ENCODE data around the gene PEPD. TPM values are rescaled to one million over a fixed set of nuclear protein-coding genes. Genes with fewer than 3 reads are reported as not detected.

The PEPD gene
- total RNA-seq, 4 donors from 2014 or later: 40.1 to 61.4 (median 53.4) TPM

GRCh38 chr19:33524024-33524664 lies 2.6 kb upstream of the PEPD start:
- intact Hi-C loops (cut with DNase I): no loop called here
- peaks cover 0 to 17% (median 0%) of the 10 kb centered on the region in 4 donors for H3K27me3 ChIP-seq
- TF ChIP-seq, protein P1, sequence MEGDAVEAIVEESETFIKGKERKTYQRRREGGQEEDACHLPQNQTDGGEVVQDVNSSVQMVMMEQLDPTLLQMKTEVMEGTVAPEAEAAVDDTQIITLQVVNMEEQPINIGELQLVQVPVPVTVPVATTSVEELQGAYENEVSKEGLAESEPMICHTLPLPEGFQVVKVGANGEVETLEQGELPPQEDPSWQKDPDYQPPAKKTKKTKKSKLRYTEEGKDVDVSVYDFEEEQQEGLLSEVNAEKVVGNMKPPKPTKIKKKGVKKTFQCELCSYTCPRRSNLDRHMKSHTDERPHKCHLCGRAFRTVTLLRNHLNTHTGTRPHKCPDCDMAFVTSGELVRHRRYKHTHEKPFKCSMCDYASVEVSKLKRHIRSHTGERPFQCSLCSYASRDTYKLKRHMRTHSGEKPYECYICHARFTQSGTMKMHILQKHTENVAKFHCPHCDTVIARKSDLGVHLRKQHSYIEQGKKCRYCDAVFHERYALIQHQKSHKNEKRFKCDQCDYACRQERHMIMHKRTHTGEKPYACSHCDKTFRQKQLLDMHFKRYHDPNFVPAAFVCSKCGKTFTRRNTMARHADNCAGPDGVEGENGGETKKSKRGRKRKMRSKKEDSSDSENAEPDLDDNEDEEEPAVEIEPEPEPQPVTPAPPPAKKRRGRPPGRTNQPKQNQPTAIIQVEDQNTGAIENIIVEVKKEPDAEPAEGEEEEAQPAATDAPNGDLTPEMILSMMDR (IDR thresholded peaks at IDR 0.05): no peak
- no peak for TF ChIP-seq POLR2A (IDR thresholded peaks at IDR 0.05)
- H3K27ac ChIP-seq: no peak overlapping the region
- DNase-seq: no peak
- no peaks in the 10 kb centered on the region for H3K36me3 ChIP-seq
- no peaks in the 10 kb centered on the region for H3K9me3 ChIP-seq
- H3K4me1 ChIP-seq: peaks cover 7 to 33% (median 14%) of the 10 kb centered on the region in 3 donors
- no peak overlapping the region for H3K4me3 ChIP-seq
- 58% methylated on average over 11 of the region's 17 CpGs; no CpG with 5 or more reads in 1 of the 2 donors for WGBS, 2 donors

GRCh38 chr19:33523167-33523566 lies 1.6 kb upstream of the PEPD start:
- H3K27ac ChIP-seq: no peak overlapping the region
- no peak for DNase-seq
- no peaks in the 10 kb centered on the region for H3K36me3 ChIP-seq
- H3K4me1 ChIP-seq: peaks cover 7 to 41% (median 14%) of the 10 kb centered on the region in 3 donors
- no peaks in the 10 kb centered on the region for H3K9me3 ChIP-seq
- WGBS, 2 donors: 50% methylated on average over 2 of the region's 2 CpGs; no CpG with 5 or more reads in 1 of the 2 donors
- intact Hi-C loops (cut with DNase I): no loop called here
- H3K27me3 ChIP-seq: peaks cover 0 to 7% (median 0%) of the 10 kb centered on the region in 4 donors
- TF ChIP-seq, protein P1 (IDR thresholded peaks at IDR 0.05): no peak
- TF ChIP-seq POLR2A (IDR thresholded peaks at IDR 0.05): no peak
- H3K4me3 ChIP-seq: no peak overlapping the region

- no peaks in the 10 kb centered on the region for H3K27me3 ChIP-seq
- H3K4me1 ChIP-seq: peaks cover 7 to 42% (median 14%) of the 10 kb centered on the region in 3 donors
- TF ChIP-seq POLR2A (IDR thresholded peaks at IDR 0.05): no peak
- TF ChIP-seq, protein P1 (IDR thresholded peaks at IDR 0.05): no peak
- peak overlapping the region; percentile 58 to 97 (median 78) for H3K4me3 ChIP-seq
- H3K9me3 ChIP-seq: no peaks in the 10 kb centered on the region
- intact Hi-C loops (cut with DNase I): no loop called here
- DNase-seq: no peak
- H3K27ac ChIP-seq: peak overlapping the region in 2 of 4 donors; percentile 34 to 73
- 66 to 82% methylated on average over 5 of the region's 5 CpGs for WGBS, 2 donors
- no peaks in the 10 kb centered on the region for H3K36me3 ChIP-seq
These were observed 726 bp upstream of the PEPD start for GRCh38 chr19:33522371-33522662.

DNA sequence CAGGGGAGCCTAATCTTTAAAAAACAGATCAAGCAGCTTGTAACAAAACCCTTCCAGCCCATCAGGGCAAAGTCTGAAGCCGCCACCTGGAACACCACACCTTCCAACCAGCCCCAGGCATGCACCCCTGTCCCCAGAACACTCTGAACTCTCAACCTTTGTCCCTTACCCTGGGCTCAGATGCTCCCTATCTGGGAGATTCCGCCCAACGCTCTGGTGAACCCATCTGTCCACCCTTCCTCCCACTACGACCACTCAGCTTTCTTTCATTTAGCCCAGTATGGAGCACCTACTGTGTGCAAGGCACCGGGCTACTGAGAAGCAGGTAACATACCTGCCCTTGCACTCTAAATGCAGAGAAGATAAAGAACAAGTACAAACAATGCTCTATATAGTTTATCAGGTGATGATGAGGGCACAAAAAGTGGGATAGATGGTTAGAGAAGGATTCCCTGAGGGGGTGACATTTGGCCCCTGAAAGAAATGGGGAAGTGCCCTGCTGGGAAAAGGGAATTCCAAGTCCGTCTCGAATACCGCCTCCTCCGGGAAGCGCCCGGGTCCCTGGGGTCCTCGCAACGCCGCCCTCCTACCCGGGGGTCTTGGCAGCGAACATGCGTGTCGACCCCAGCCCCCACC lies 629 bp downstream of the PEPD start:
- peak overlapping the region; percentile 9 to 73 (median 60) for H3K27ac ChIP-seq
- WGBS, 2 donors: 8 to 14% methylated on average over 7 to 18 of the region's 18 CpGs
- H3K36me3 ChIP-seq: no peaks in the 10 kb centered on the region
- H3K27me3 ChIP-seq: no peaks in the 10 kb centered on the region
- TF ChIP-seq, protein P1 (IDR thresholded peaks at IDR 0.05): no peak
- no peak for TF ChIP-seq POLR2A (IDR thresholded peaks at IDR 0.05)
- intact Hi-C loops (cut with DNase I): no loop called here
- no peak for DNase-seq
- H3K4me1 ChIP-seq: peaks cover 7 to 42% (median 14%) of the 10 kb centered on the region in 3 donors
- H3K4me3 ChIP-seq: peak overlapping the region; percentile 58 to 97 (median 78)
- no peaks in the 10 kb centered on the region for H3K9me3 ChIP-seq

DNA sequence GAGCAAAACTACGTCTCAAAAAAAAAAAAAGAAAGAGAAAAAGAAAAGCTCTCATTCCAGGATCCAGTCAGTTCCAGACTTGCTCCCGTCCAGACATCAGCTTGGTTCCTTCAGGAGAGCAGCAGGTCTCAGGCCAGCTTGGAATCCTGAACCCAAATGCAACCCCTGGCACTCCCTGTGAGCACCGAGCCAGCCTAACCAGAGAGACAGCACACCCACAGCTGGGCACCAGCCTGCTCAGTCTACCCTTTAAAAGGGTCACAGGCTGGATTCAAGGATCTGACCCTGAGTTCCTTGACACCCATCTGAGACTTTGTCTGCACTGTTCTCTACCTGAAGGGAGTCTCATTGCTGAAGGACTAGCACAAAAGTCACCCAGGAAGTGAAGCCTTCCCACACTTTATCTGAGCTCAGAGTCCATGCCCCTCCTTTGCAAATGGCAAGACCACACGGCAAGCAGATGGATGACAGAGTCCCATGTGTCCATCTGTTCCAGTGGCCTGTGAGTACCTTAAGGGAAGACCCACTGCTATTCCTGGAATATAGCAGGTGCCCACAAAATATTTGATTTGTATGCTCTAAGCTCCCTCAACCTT lies 1.4 kb downstream of the PEPD start:
- no peak for TF ChIP-seq POLR2A (IDR thresholded peaks at IDR 0.05)
- H3K4me3 ChIP-seq: no peak overlapping the region
- no peaks in the 10 kb centered on the region for H3K36me3 ChIP-seq
- DNase-seq: no peak
- intact Hi-C loops (cut with DNase I): no loop called here
- H3K27ac ChIP-seq: no peak overlapping the region
- H3K4me1 ChIP-seq: peaks cover 7 to 47% (median 14%) of the 10 kb centered on the region in 3 donors
- H3K27me3 ChIP-seq: no peaks in the 10 kb centered on the region
- H3K9me3 ChIP-seq: no peaks in the 10 kb centered on the region
- 65 to 68% methylated on average over 3 to 4 of the region's 4 CpGs for WGBS, 2 donors

Measured in esophagus squamous epithelium (tissue), 5 donors.